Measurements from ENCODE around the gene PRR29.

Gene PRR29

DNA sequence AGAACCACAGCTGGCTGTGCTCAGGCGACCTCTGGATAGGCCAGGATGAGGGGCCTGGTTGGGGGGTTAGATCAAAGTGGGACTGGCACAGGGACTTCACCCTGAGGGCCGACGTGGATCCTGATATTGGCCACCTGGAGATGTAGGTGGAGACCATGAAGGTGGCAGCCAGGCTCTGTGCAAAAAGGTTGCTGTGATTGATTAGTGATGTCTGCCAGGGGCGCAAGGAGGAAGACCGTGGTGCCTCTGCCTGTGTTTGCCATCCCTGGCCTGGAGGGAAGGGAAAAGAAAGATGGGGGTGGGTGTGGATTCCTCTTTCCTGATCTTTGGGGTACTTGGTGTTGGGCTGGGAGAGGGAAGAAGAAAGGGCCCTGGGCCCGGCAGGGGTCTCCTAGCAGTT, 24.9 kb upstream of the PRR29 start:
- H3K36me3 ChIP-seq = no peaks in the 10 kb centered on the region
- TF ChIP-seq, protein P1, sequence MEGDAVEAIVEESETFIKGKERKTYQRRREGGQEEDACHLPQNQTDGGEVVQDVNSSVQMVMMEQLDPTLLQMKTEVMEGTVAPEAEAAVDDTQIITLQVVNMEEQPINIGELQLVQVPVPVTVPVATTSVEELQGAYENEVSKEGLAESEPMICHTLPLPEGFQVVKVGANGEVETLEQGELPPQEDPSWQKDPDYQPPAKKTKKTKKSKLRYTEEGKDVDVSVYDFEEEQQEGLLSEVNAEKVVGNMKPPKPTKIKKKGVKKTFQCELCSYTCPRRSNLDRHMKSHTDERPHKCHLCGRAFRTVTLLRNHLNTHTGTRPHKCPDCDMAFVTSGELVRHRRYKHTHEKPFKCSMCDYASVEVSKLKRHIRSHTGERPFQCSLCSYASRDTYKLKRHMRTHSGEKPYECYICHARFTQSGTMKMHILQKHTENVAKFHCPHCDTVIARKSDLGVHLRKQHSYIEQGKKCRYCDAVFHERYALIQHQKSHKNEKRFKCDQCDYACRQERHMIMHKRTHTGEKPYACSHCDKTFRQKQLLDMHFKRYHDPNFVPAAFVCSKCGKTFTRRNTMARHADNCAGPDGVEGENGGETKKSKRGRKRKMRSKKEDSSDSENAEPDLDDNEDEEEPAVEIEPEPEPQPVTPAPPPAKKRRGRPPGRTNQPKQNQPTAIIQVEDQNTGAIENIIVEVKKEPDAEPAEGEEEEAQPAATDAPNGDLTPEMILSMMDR (IDR thresholded peaks at IDR 0.05; ENCODE audit: low read depth, low read length) = no peak
- H3K4me3 ChIP-seq (ENCODE audit: low read depth, low read length) = no peak overlapping the region
- H3K27me3 ChIP-seq = no peaks in the 10 kb centered on the region
- no peaks in the 10 kb centered on the region for H3K9me3 ChIP-seq
- DNase-seq = no peak
- no peaks in the 10 kb centered on the region; the same call in 1 of the 2 replicates for H3K4me1 ChIP-seq

DNA sequence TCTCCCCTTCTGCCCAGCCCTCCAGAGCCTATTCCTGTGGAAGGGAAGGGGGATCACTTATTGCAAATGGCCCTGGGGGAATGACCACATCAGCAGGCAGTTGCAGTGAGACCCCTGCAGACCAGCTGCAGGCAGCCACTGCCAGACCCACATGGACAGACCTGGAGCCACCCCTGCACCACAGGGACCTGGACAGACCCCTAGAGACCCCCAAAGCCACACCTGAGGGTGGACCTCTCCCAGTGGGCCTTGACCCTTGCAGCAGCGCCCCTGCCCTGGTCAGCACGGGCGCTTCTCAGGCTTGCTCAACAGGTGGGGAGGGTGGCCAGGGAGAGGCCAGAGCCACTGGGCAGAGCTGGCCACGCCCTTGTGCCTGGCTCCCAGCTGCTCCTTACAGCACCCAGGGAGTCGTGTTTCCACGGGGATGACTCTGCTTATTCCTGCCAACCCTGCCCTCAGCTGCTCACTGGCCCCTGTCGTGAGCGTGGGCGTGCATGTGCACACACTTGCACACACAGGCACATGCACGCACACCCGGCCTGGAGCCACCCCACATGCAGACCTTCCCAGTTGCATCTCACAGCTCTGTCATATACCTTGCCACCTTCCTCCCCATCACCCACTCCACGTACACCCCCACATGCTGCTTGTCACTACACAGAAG, 24.1 kb upstream of the PRR29 start:
- TF ChIP-seq, protein P1 (IDR thresholded peaks at IDR 0.05; ENCODE audit: low read depth, low read length) = no peak
- DNase-seq = no peak
- no peaks in the 10 kb centered on the region for H3K27me3 ChIP-seq
- no peaks in the 10 kb centered on the region for H3K9me3 ChIP-seq
- H3K4me1 ChIP-seq = peaks cover 4% of the 10 kb centered on the region
- H3K4me3 ChIP-seq (ENCODE audit: low read depth, low read length) = no peak overlapping the region
- no peaks in the 10 kb centered on the region for H3K36me3 ChIP-seq

DNA sequence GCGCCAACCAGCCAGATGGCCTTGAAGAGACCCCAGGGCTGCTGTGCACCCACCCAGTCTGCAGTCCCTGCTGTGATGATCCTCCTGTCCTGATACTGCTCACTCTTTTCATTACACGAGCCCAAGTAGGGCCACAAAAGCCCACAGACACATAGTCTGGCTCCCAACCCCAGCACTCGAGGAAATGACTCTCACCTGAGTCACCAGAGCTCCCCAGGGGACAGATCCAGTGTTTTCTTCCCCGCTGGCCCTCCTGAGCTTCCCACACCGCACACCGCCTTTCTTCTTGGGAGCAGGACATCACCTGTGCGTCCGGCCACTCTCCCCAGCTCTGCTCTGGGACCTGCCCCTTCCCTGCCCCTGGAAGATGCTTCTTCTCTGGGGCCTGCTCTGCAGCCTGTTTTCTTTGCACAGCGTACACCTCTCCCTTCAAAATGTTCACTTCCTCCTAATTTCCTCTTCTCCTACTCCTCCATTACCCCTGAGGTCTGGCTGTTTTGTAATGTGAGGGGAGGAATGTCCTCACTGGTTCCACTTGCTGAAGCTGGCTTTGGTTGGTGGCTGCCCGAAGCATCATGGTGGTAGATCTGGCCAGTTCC, 23.5 kb upstream of the PRR29 start:
- H3K4me3 ChIP-seq (ENCODE audit: low read depth, low read length) = no peak overlapping the region
- H3K27me3 ChIP-seq = no peaks in the 10 kb centered on the region
- H3K36me3 ChIP-seq = no peaks in the 10 kb centered on the region
- no peaks in the 10 kb centered on the region for H3K9me3 ChIP-seq
- TF ChIP-seq, protein P1 (IDR thresholded peaks at IDR 0.05; ENCODE audit: low read depth, low read length) = no peak
- peaks cover 7% of the 10 kb centered on the region for H3K4me1 ChIP-seq
- no peak for DNase-seq

DNA sequence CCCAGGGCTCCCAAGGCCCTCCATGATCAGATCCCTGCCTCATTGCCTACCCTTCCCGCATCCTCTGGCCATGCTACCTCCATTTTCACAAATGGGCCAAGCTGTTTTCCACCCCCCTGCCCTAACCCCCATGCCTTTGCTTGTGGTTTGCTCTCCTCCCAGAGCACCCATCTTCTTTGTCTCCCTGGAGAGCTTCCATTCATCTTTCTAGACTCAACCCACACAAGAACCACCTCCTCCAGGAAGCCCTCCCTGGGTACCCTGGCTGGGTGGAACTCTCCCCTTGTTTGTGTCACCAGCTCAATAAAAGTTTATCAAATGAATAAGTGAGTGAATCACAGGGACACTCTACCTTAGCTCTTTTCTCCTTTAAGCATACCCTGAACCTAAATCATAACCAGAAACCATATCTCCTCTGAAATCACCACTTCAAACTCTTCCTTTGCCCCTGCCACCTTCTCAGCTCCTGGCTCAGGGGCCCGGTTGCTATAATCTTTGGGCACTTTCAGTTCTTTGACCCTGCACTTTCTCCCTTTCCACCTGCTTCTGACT, 22.5 kb upstream of the PRR29 start:
- Histone ChIP-seq H3K4me1 (peaks cover 7% of the 10 kb centered on the region), H3K27me3 (no peaks in the 10 kb centered on the region), H3K4me3 (ENCODE audit: low read depth, low read length) (no peak overlapping the region), H3K36me3 (no peaks in the 10 kb centered on the region), H3K9me3 (no peaks in the 10 kb centered on the region)
- no peak for DNase-seq
- TF ChIP-seq, protein P1 (IDR thresholded peaks at IDR 0.05; ENCODE audit: low read depth, low read length) = no peak

- Histone ChIP-seq H3K36me3 (no peaks in the 10 kb centered on the region), H3K4me3 (ENCODE audit: low read depth, low read length) (no peak overlapping the region), H3K27me3 (no peaks in the 10 kb centered on the region), H3K9me3 (no peaks in the 10 kb centered on the region), H3K4me1 (peaks cover 7% of the 10 kb centered on the region)
- TF ChIP-seq, protein P1 (IDR thresholded peaks at IDR 0.05; ENCODE audit: low read depth, low read length) = no peak
- DNase-seq = no peak
Observed at GRCh38 chr17:63976702-63977101, 21.4 kb upstream of the PRR29 start.
